Keratinocyte (primary cell): ENCODE measurements around the gene CDYL2. TPM values are rescaled to one million over a fixed set of nuclear protein-coding genes. Genes with fewer than 3 reads are reported as not detected.

Source experiments
- DNase-seq: peaks from one replicate; pipeline ENCODE4 v3.0.0-alpha.2; 2011; ENCODE audit warnings: low read depth, missing footprints, low spot score
- FAIRE-seq: peaks from 2 replicates; lab custom pipeline; 2011; peaks lifted over from hg19 to GRCh38; lab: Jason Lieb, UNC
- H2AFZ ChIP-seq: 2 replicates; pipeline ENCODE4 v1.6.0; 2012; ENCODE audit warnings: low read length, control low read depth, inconsistent platforms; ENCODE audit not compliant: control insufficient read depth
- H3K27ac ChIP-seq: 2 replicates; pipeline ENCODE4 v1.5.1; 2011; ENCODE audit warnings: low read length; ENCODE audit not compliant: control insufficient read depth, insufficient read depth
- H3K27me3 ChIP-seq: 3 replicates; pipeline ENCODE4 v1.6.0; 2011; ENCODE audit warnings: low read length; ENCODE audit not compliant: control insufficient read depth, insufficient read depth; ENCODE audit errors: extremely low read depth
- H3K36me3 ChIP-seq, 2 experiments: 2 replicates in 1 of 2; 3 replicates in 1 of 2; pipeline ENCODE4 v1.5.1; 2011; ENCODE audit warnings: low read length in 2 of 2, mild to moderate bottlenecking in 1 of 2; ENCODE audit not compliant: control insufficient read depth in 2 of 2, insufficient read depth in 2 of 2; ENCODE audit errors: extremely low read depth in 1 of 2
- H3K4me1 ChIP-seq: 3 replicates; pipeline ENCODE4 v1.5.1; 2011; ENCODE audit warnings: low read length; ENCODE audit not compliant: control insufficient read depth, insufficient read depth; ENCODE audit errors: extremely low read depth
- H3K4me2 ChIP-seq: 3 replicates; pipeline ENCODE4 v1.6.0; 2011; ENCODE audit warnings: low read depth, low read length; ENCODE audit not compliant: control insufficient read depth, insufficient read depth; ENCODE audit errors: extremely low read depth
- H3K4me3 ChIP-seq, 3 experiments: fragments of 200-600 bp in 1 of 3; sonication (generic) in 1 of 3; 2 replicates in 2 of 3; 3 replicates in 1 of 3; pipeline ENCODE4 v1.5.1; 2011 to 2016; ENCODE audit warnings: low read length in 3 of 3, mild to moderate bottlenecking in 3 of 3, control low read depth in 2 of 3, inconsistent platforms in 1 of 3, low read depth in 1 of 3, mixed read lengths in 1 of 3, mixed run types in 1 of 3, moderate library complexity in 1 of 3; ENCODE audit not compliant: control insufficient read depth in 2 of 3, insufficient read depth in 2 of 3; ENCODE audit errors: extremely low read depth in 1 of 3
- H3K79me2 ChIP-seq: 2 replicates; pipeline ENCODE4 v1.6.0; 2012; ENCODE audit warnings: low read length; ENCODE audit not compliant: control insufficient read depth, insufficient read depth
- H3K9ac ChIP-seq: 3 replicates; pipeline ENCODE4 v1.6.0; 2011; ENCODE audit warnings: low read length; ENCODE audit not compliant: control insufficient read depth, insufficient read depth; ENCODE audit errors: extremely low read depth
- H3K9me1 ChIP-seq: 3 replicates; pipeline ENCODE4 v1.6.0; 2011; ENCODE audit warnings: low read length; ENCODE audit not compliant: control insufficient read depth, insufficient read depth; ENCODE audit errors: extremely low read depth
- H3K9me3 ChIP-seq: 2 replicates; pipeline ENCODE4 v1.5.1; 2012; ENCODE audit warnings: low read depth, low read length; ENCODE audit not compliant: control insufficient read depth
- H4K20me1 ChIP-seq: 3 replicates; pipeline ENCODE4 v1.6.0; 2011; ENCODE audit warnings: low read length; ENCODE audit not compliant: control insufficient read depth, insufficient read depth; ENCODE audit errors: extremely low read depth
- CTCF ChIP-seq, 3 experiments: IDR thresholded peaks in 1 of 3; conservative IDR thresholded peaks in 1 of 3; optimal IDR thresholded peaks in 1 of 3; 2 replicates in 2 of 3; 3 replicates in 1 of 3; pipeline versions ENCODE3 to v1.5.1; 2011; ENCODE audit warnings: low read length in 3 of 3, mild to moderate bottlenecking in 3 of 3, moderate library complexity in 2 of 3, control low read depth in 1 of 3, inconsistent platforms in 1 of 3; ENCODE audit not compliant: insufficient read depth in 2 of 3; ENCODE audit errors: extremely low read depth in 1 of 3
- EZH2 ChIP-seq: IDR thresholded peaks from one replicate; pipeline ENCODE4 v1.6.1; 2012; ENCODE audit warnings: inconsistent platforms, mild to moderate bottlenecking, low read length, moderate library complexity
- dilution Hi-C: fragments of 300-500 bp; cut with MboI; formaldehyde crosslinking; loops from one replicate; pipeline ENCODE4 v1.7.0; 2020; ENCODE audit warnings: low sequenced_read_pairs; ENCODE audit not compliant: extremely low pct_ligation_motif_present
- polyA plus RNA-seq, 5 experiments: library from polyadenylated mRNA; depleted of rRNA in 3 of 5; stranded (reverse) in 3 of 5; stranded (forward) in 1 of 5; unstranded in 1 of 5; fragments of >200 nt; gene quantifications; 1 replicate in 1 of 5; 2 replicates in 3 of 5; 3 replicates in 1 of 5; pipeline versions ENCODE4 v1.2.1 to v1.2.3, GENCODE V29; 2011 to 2012; ENCODE audit warnings: missing spikeins in 2 of 5, low read depth in 1 of 5, low replicate concordance in 1 of 5

CDYL2 gene
- polyA plus RNA-seq, 1 donor (not counting 4 experiments of a cell fraction or from before 2014, with no cell fraction given): 2.0 TPM

- Histone ChIP-seq H3K9me3 (no peaks in the 10 kb centered on the region), H3K4me3 (no peak overlapping the region), H3K36me3 (no peaks in the 10 kb centered on the region), H3K79me2 (no peaks in the 10 kb centered on the region), H3K4me2 (no peak overlapping the region), H4K20me1 (no peaks in the 10 kb centered on the region), H3K27ac (no peak overlapping the region), H3K4me1 (no peaks in the 10 kb centered on the region), H2AFZ (no peak overlapping the region), H3K27me3 (peaks cover 5% of the 10 kb centered on the region), H3K9ac (no peak overlapping the region), H3K9me1 (no peaks in the 10 kb centered on the region)
- FAIRE-seq: no peak
- dilution Hi-C loops: no loop called here
- DNase-seq: no peak
- TF ChIP-seq CTCF (optimal IDR thresholded peaks at IDR 0.05 in 1 of 3, IDR thresholded peaks at IDR 0.05 in 1 of 3, conservative IDR thresholded peaks at IDR 0.05 in 1 of 3; ENCODE audit: extremely low read depth in 1 of 3, insufficient read depth in 2 of 3, low read length in 3 of 3) (no peak), EZH2 (no peak)
Measured at GRCh38 chr16:80841231-80841630, 36.8 kb upstream of the CDYL2 start.

- Histone ChIP-seq H3K36me3 (no peaks in the 10 kb centered on the region), H3K4me3 (no peak overlapping the region), H3K9ac (no peak overlapping the region), H3K27me3 (peaks cover 5% of the 10 kb centered on the region), H4K20me1 (no peaks in the 10 kb centered on the region), H3K9me1 (no peaks in the 10 kb centered on the region), H3K27ac (no peak overlapping the region), H3K9me3 (no peaks in the 10 kb centered on the region), H3K4me2 (no peak overlapping the region), H2AFZ (no peak overlapping the region), H3K4me1 (no peaks in the 10 kb centered on the region), H3K79me2 (no peaks in the 10 kb centered on the region)
- dilution Hi-C loops: no loop called here
- no peak for FAIRE-seq
- DNase-seq: no peak
- no peak for TF ChIP-seq EZH2
- no peak for TF ChIP-seq CTCF (optimal IDR thresholded peaks at IDR 0.05 in 1 of 3, IDR thresholded peaks at IDR 0.05 in 1 of 3, conservative IDR thresholded peaks at IDR 0.05 in 1 of 3; ENCODE audit: extremely low read depth in 1 of 3, insufficient read depth in 2 of 3, low read length in 3 of 3)
Measured at GRCh38 chr16:80837533-80838147, 33.2 kb upstream of the CDYL2 start.
